Transverse colon (tissue), 3 donors: ENCODE measurements around the gene GPC5.

Experiments used
- EP300 ChIP-seq: sonication (generic); formaldehyde crosslinking; IDR thresholded peaks from one replicate; pipeline ENCODE4 v1.6.1; 2017; ENCODE audit warnings: antibody characterized with exemption, low read depth
- POLR2A ChIP-seq: fragments of 450-650 bp; IDR thresholded peaks from one replicate; pipeline ENCODE4 v1.6.1; 2016; ENCODE audit warnings: antibody characterized with exemption, mild to moderate bottlenecking, moderate library complexity
- TF ChIP-seq, protein P1 (sequence below), 5 experiments: fragments of 200-600 bp in 3 of 5; fragments of 450-650 bp in 2 of 5; sonication (generic) in 3 of 5; IDR thresholded peaks; 1 replicate in 2 of 5; 2 replicates in 3 of 5; pipeline ENCODE4 v1.5.1; 2016 to 2017; ENCODE audit warnings: antibody characterized with exemption in 5 of 5, inconsistent platforms in 3 of 5, mild to moderate bottlenecking in 2 of 5, moderate library complexity in 1 of 5

DNA sequence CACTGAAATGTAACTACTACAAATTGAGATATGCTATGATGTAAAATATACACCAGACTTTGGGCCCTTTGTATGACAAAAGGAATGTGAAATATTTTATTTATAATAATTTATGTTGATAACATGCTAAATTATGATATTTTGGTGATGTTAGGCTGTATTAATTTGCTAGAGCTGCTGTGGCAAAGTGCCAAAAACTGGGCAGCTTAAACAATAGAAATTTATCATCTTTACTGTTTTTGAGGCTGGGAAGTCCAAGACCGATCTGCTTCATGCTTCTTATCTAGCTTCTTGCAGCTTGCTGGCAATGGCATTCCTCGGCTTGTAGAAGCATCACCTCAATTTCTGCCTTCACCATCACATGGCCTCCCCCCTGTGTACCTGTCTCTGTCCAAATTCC is 245.0 kb downstream of the GPC5 start:
- TF ChIP-seq, protein P1, sequence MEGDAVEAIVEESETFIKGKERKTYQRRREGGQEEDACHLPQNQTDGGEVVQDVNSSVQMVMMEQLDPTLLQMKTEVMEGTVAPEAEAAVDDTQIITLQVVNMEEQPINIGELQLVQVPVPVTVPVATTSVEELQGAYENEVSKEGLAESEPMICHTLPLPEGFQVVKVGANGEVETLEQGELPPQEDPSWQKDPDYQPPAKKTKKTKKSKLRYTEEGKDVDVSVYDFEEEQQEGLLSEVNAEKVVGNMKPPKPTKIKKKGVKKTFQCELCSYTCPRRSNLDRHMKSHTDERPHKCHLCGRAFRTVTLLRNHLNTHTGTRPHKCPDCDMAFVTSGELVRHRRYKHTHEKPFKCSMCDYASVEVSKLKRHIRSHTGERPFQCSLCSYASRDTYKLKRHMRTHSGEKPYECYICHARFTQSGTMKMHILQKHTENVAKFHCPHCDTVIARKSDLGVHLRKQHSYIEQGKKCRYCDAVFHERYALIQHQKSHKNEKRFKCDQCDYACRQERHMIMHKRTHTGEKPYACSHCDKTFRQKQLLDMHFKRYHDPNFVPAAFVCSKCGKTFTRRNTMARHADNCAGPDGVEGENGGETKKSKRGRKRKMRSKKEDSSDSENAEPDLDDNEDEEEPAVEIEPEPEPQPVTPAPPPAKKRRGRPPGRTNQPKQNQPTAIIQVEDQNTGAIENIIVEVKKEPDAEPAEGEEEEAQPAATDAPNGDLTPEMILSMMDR (IDR thresholded peaks at IDR 0.05): no peak
- TF ChIP-seq POLR2A: no peak
- TF ChIP-seq EP300: no peak
